Measurements from ENCODE around the gene ITIH1. TPM values are rescaled to one million over a fixed set of nuclear protein-coding genes. Genes with fewer than 3 reads are reported as not detected.

ITIH1 gene
- total and polyA plus RNA-seq, 9 of the 15 experiments (the other 6 are each of a cell fraction or from before 2014, with no cell fraction given), result 0.31 TPM; not detected in 8

GRCh38 chr3:52816654-52817053 is 39.3 kb downstream of the ITIH1 start:
- in situ Hi-C loops (cut with MboI), result no loop called here
- no peak overlapping the region for H3K27ac ChIP-seq (ENCODE audit: extremely low read depth, low read depth, low read length)
- H4K20me1 ChIP-seq (replicated peaks; ENCODE audit: control insufficient read depth, insufficient read depth, low read length), result no peaks in the 10 kb centered on the region
- intact Hi-C loops (cut with micrococcal nuclease), result no loop called here
- H3K4me2 ChIP-seq (ENCODE audit: insufficient read depth, low read length), result no peak overlapping the region
- H2AFZ ChIP-seq (ENCODE audit: low read depth, low read length), result no peak overlapping the region
- H3K9me1 ChIP-seq (ENCODE audit: control insufficient read depth, insufficient read depth, low read length), result no peaks in the 10 kb centered on the region
- TF ChIP-seq HDAC2 (IDR thresholded peaks at IDR 0.05) (no peak), BDP1 (IDR thresholded peaks at IDR 0.05; ENCODE audit: insufficient read depth, insufficient read length) (no peak), L3MBTL2 (IDR thresholded peaks at IDR 0.05) (no peak)
- ATAC-seq, result no peak
- no peak for DNase-seq (ENCODE audit: extremely low read depth in 1 of 4, low spot score in 3 of 4)
- H3K4me3 ChIP-seq, result no peak overlapping the region
- no peak overlapping the region for H3K9ac ChIP-seq (ENCODE audit: insufficient read depth in 1 of 2, low read depth in 2 of 2, low read length in 2 of 2)
- BruUV-seq (replicated peaks), result no TSS peak
- H3K36me3 ChIP-seq (ENCODE audit: control insufficient read depth, insufficient read depth, low read length), result no peaks in the 10 kb centered on the region
- H3K9me3 ChIP-seq (replicated peaks; ENCODE audit: control insufficient read depth, insufficient read depth, low read depth, low read length), result no peaks in the 10 kb centered on the region
- 9% methylated on average over 10 of the region's 10 CpGs for WGBS (ENCODE audit: insufficient coverage, low coverage, missing lambda C conversion rate)
- peaks cover 0 to 50% of the 10 kb centered on the region in 2 experiments; a peak in 3 of 5 replicates for H3K27me3 ChIP-seq (ENCODE audit: control insufficient read depth in 2 of 2, insufficient read depth in 2 of 2, low read length in 2 of 2)
- H3K79me2 ChIP-seq (ENCODE audit: control insufficient read depth, insufficient read depth, low read length), result no peaks in the 10 kb centered on the region
- CTCF ChIA-PET (ENCODE audit: low intra/inter-chr PET ratio), result no interaction called here
- no peak for FAIRE-seq
- POLR2A ChIA-PET, result interaction anchor here (0.6 kb wide), 2 partner anchors 21 to 48 kb away, joined by 3 to 4 read pairs; no protein-coding TSS in a partner anchor
- peaks cover 0 to 5% of the 10 kb centered on the region in 2 experiments; a peak in 2 of 5 replicates for H3K4me1 ChIP-seq (replicated peaks in 1 of 2; ENCODE audit: control insufficient read depth in 2 of 2, insufficient read depth in 2 of 2, low read length in 2 of 2)

- Histone ChIP-seq H3K9me3 (replicated peaks; ENCODE audit: control insufficient read depth, insufficient read depth, low read depth, low read length) (no peaks in the 10 kb centered on the region), H3K27ac (ENCODE audit: extremely low read depth, low read depth, low read length) (no peak overlapping the region), H3K79me2 (ENCODE audit: control insufficient read depth, insufficient read depth, low read length) (no peaks in the 10 kb centered on the region), H3K4me2 (ENCODE audit: insufficient read depth, low read length) (no peak overlapping the region), H3K4me1 (replicated peaks in 1 of 2; ENCODE audit: control insufficient read depth in 2 of 2, insufficient read depth in 2 of 2, low read length in 2 of 2) (peaks cover 0 to 5% of the 10 kb centered on the region in 2 experiments; a peak in 2 of 5 replicates), H3K27me3 (ENCODE audit: control insufficient read depth in 2 of 2, insufficient read depth in 2 of 2, low read length in 2 of 2) (peaks cover 0 to 48% of the 10 kb centered on the region in 2 experiments; a peak in 3 of 5 replicates), H3K36me3 (ENCODE audit: control insufficient read depth, insufficient read depth, low read length) (no peaks in the 10 kb centered on the region), H3K4me3 (no peak overlapping the region), H3K9ac (ENCODE audit: insufficient read depth in 1 of 2, low read depth in 2 of 2, low read length in 2 of 2) (no peak overlapping the region), H3K9me1 (ENCODE audit: control insufficient read depth, insufficient read depth, low read length) (no peaks in the 10 kb centered on the region), H4K20me1 (replicated peaks; ENCODE audit: control insufficient read depth, insufficient read depth, low read length) (no peaks in the 10 kb centered on the region), H2AFZ (ENCODE audit: low read depth, low read length) (no peak overlapping the region)
- no TSS peak for BruUV-seq (replicated peaks)
- 2% methylated on average over 10 of the region's 10 CpGs for WGBS (ENCODE audit: insufficient coverage, low coverage, missing lambda C conversion rate)
- intact Hi-C loops (cut with micrococcal nuclease) (no loop called here), in situ Hi-C loops (cut with MboI) (no loop called here)
- ATAC-seq, result no peak
- CTCF ChIA-PET (ENCODE audit: low intra/inter-chr PET ratio), result no interaction called here
- no peak for DNase-seq (ENCODE audit: extremely low read depth in 1 of 4, low spot score in 3 of 4)
- POLR2A ChIA-PET, result no interaction called here
- FAIRE-seq, result no peak
- TF ChIP-seq ZNF518B (CRISPR knock-in tag; IDR thresholded peaks at IDR 0.05), result no peak
- TF ChIP-seq PHB (CRISPR knock-in tag; IDR thresholded peaks at IDR 0.05), result no peak
- no peak for TF ChIP-seq PTBP1 (IDR thresholded peaks at IDR 0.05; ENCODE audit: low read depth, low read length)
- TF ChIP-seq SP1 (CRISPR knock-in tag; IDR thresholded peaks at IDR 0.05), result no peak
- TF ChIP-seq E2F8 (IDR thresholded peaks at IDR 0.05; ENCODE audit: low read depth, partially characterized antibody), result no peak
- no peak for TF ChIP-seq GATAD2B (IDR thresholded peaks at IDR 0.05; ENCODE audit: borderline replicate concordance)
- TF ChIP-seq GABPB2 (CRISPR knock-in tag; conservative IDR thresholded peaks at IDR 0.05), result no peak
- no peak for TF ChIP-seq ZNF589 (CRISPR knock-in tag; IDR thresholded peaks at IDR 0.05; ENCODE audit: low read depth)
These were observed 39.8 kb downstream of the ITIH1 start for GRCh38 chr3:52817221-52817620.
